ENCODE results near the gene PCK2. TPM values are rescaled to one million over a fixed set of nuclear protein-coding genes. Genes with fewer than 3 reads are reported as not detected.

The PCK2 gene
- total and polyA plus RNA-seq, 2 of the 13 experiments (the other 11 are each of a cell fraction or from before 2014, with no cell fraction given), result 129 to 272 TPM

DNA sequence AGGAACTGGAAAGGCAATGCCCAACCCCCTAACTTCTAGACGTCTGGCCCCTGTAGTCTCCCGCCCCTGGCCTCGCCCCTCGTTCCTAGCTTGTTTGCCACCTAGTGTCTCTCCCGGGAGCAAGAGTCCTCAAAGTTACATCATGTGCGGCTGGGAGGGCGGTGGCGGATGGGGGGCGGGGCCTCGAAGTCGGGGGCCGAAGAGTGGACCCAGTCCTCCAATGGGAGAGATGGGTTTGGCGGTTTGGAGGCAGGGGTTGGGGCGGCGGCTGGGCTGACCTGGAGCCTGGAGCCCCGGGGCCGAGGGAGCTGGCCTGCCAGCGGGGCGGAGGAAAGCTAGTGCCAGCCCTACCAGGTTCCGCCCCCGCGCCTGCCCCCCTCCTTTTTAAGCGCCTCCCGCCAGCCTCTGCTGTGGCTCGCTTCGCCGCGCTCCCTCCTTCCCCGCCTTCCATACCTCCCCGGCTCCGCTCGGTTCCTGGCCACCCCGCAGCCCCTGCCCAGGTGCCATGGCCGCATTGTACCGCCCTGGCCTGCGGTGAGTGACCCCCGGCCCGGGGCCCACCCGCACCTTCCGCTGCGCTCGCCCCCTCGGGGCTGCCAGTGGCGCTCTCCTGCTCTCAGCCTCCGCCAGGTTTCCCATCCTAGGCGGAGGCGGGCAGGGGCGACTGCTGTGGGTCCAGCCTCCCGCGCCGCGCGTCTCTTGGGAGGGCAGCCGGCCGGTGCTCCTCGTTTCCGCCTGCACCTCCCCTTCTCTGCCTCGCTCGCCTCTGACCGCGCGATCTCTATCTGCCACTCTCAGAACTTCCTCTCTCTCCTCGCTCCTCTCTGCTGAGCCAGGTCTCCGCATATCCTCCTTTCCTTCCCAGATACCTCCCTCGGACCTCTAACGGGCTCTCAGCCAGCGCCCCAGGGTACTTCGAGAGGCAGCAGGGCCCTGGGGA lies at the start of gene PCK2 (continued):
- TF ChIP-seq, protein P1, sequence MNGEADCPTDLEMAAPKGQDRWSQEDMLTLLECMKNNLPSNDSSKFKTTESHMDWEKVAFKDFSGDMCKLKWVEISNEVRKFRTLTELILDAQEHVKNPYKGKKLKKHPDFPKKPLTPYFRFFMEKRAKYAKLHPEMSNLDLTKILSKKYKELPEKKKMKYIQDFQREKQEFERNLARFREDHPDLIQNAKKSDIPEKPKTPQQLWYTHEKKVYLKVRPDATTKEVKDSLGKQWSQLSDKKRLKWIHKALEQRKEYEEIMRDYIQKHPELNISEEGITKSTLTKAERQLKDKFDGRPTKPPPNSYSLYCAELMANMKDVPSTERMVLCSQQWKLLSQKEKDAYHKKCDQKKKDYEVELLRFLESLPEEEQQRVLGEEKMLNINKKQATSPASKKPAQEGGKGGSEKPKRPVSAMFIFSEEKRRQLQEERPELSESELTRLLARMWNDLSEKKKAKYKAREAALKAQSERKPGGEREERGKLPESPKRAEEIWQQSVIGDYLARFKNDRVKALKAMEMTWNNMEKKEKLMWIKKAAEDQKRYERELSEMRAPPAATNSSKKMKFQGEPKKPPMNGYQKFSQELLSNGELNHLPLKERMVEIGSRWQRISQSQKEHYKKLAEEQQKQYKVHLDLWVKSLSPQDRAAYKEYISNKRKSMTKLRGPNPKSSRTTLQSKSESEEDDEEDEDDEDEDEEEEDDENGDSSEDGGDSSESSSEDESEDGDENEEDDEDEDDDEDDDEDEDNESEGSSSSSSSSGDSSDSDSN (CRISPR knock-in tag; IDR thresholded peaks at IDR 0.05), result peak; percentile 97
- TF ChIP-seq MBNL3 (CRISPR knock-in tag; conservative IDR thresholded peaks at IDR 0.05), result no peak
- TF ChIP-seq ETV6 (CRISPR knock-in tag; conservative IDR thresholded peaks at IDR 0.05), result peak; percentile 80
- TF ChIP-seq GMEB2 (CRISPR knock-in tag; IDR thresholded peaks at IDR 0.05; ENCODE audit: low read depth), result peak; percentile 21; the same call in 1 of the 2 replicates
- TF ChIP-seq HIVEP1 (CRISPR knock-in tag; IDR thresholded peaks at IDR 0.05), result peak; percentile 78
- no peak for TF ChIP-seq TRAFD1 (CRISPR knock-in tag; IDR thresholded peaks at IDR 0.05; ENCODE audit: borderline replicate concordance)
- TF ChIP-seq TERF1 (CRISPR knock-in tag; IDR thresholded peaks at IDR 0.05), result no peak
- TF ChIP-seq ZBTB20 (CRISPR knock-in tag; IDR thresholded peaks at IDR 0.05; ENCODE audit: borderline replicate concordance, low read depth), result peak; percentile 92
- TF ChIP-seq GABPA (IDR thresholded peaks at IDR 0.05; ENCODE audit: low read depth, low read length), result no peak
- no peak for TF ChIP-seq GABPA (CRISPR knock-in tag; IDR thresholded peaks at IDR 0.05; ENCODE audit: low read depth)
- peak; percentile 99 for TF ChIP-seq HOXA5 (CRISPR knock-in tag; IDR thresholded peaks at IDR 0.05)
- TF ChIP-seq JUN (CRISPR knock-in tag; IDR thresholded peaks at IDR 0.05), result no peak
- 0 out of 2 replicates have a peak, but pooled peaks have one; percentile 58 for TF ChIP-seq SIX4 (CRISPR knock-in tag; IDR thresholded peaks at IDR 0.05)
- peak; percentile 91 for TF ChIP-seq E2F1 (CRISPR knock-in tag; IDR thresholded peaks at IDR 0.05)
- no peak; the same call in 1 of the 2 replicates for TF ChIP-seq SIN3B (IDR thresholded peaks at IDR 0.05; ENCODE audit: low read length)
- TF ChIP-seq ZNF33B (CRISPR knock-in tag; IDR thresholded peaks at IDR 0.05), result peak; percentile 93
- TF ChIP-seq STAG1 (CRISPR knock-in tag; IDR thresholded peaks at IDR 0.05), result no peak; the same call in 1 of the 2 replicates
- peak; percentile 98 for TF ChIP-seq ZNF274 (CRISPR knock-in tag; IDR thresholded peaks at IDR 0.05)
- 0 out of 2 replicates have a peak, but pooled peaks have one; percentile 23 for TF ChIP-seq ZNF598 (CRISPR knock-in tag; IDR thresholded peaks at IDR 0.05; ENCODE audit: borderline replicate concordance)
- peak; percentile 96 for TF ChIP-seq ZNF205 (CRISPR knock-in tag; IDR thresholded peaks at IDR 0.05)
- TF ChIP-seq NCOA1 (CRISPR knock-in tag; IDR thresholded peaks at IDR 0.05), result no peak
- TF ChIP-seq HMGA1 (CRISPR knock-in tag; conservative IDR thresholded peaks at IDR 0.05), result no peak
